Body of pancreas (tissue), 4 donors: ENCODE data around the gene KANK3. TPM values are rescaled to one million over a fixed set of nuclear protein-coding genes. Genes with fewer than 3 reads are reported as not detected.

Experiments
- ATAC-seq: fragments of 150-250 bp; one replicate; pipeline ENCODE4 v1.9.1; 2016
- DNase-seq, 4 donors: peaks; one replicate each; pipeline ENCODE4 v3.0.0-alpha.2; 2019
- H3K27ac ChIP-seq, 4 donors: fragments of 200-600 bp; sonication (generic); 1 replicate in 3 of 4; 2 replicates in 1 of 4; pipeline versions ENCODE4 v1.5.1 to v1.6.1; 2016 to 2019; ENCODE audit warnings: mild to moderate bottlenecking in 1 of 4, mixed read lengths in 1 of 4, moderate library complexity in 1 of 4
- H3K27me3 ChIP-seq, 2 donors: fragments of 200-600 bp; sonication (generic); one replicate each; pipeline ENCODE4 v1.6.0; 2016; ENCODE audit warnings: mild to moderate bottlenecking in 1 of 2
- H3K36me3 ChIP-seq, 2 donors: fragments of 200-600 bp; sonication (generic); replicated peaks in 1 of 2; 2 replicates each; pipeline ENCODE4 v1.5.1; 2016; ENCODE audit warnings: low read depth in 2 of 2; ENCODE audit not compliant: insufficient read depth in 1 of 2
- H3K4me1 ChIP-seq: fragments of 200-600 bp; sonication (generic); one replicate; pipeline ENCODE4 v1.6.0; 2016
- H3K4me3 ChIP-seq, 2 donors: fragments of 200-600 bp; sonication (generic); 1 replicate in 1 of 2; 2 replicates in 1 of 2; pipeline ENCODE4 v1.5.1; 2016 to 2019
- H3K9me3 ChIP-seq, 3 donors: fragments of 200-600 bp; sonication (generic); 1 replicate in 2 of 3; 2 replicates in 1 of 3; pipeline ENCODE4 v1.5.1; 2016
- POLR2A ChIP-seq, 3 donors: fragments of 450-650 bp; IDR thresholded peaks; one replicate each; pipeline ENCODE4 v1.6.1; 2016; ENCODE audit warnings: antibody characterized with exemption in 3 of 3, mild to moderate bottlenecking in 2 of 3
- WGBS, 2 donors: methylation state at CpG; one replicate each; pipeline ENCODE4 v1.1.5; 2017; 5-methylcytosine and 5-hydroxymethylcytosine counted together
- intact Hi-C: fragments of 100-400 bp; cut with DNase I; formaldehyde crosslinking; loops from one replicate; pipeline ENCODE4 v1.15.1; 2023
- total RNA-seq, 2 donors: library from RNA; depleted of rRNA; stranded (reverse); fragments of >200 nt; gene quantifications; one replicate each; pipeline ENCODE4 v1.1.0, GENCODE V29; 2016
- TF ChIP-seq, protein P1 (sequence below), 7 experiments: fragments of 450-650 bp in 4 of 7; fragments of 200-600 bp in 3 of 7; sonication (generic) in 3 of 7; IDR thresholded peaks; one replicate each; pipeline ENCODE4 v1.5.1; 2016 to 2019; ENCODE audit warnings: antibody characterized with exemption in 7 of 7

KANK3 gene
- total RNA-seq, 2 donors from 2014 or later, result 9.1 to 25.7 TPM

DNA sequence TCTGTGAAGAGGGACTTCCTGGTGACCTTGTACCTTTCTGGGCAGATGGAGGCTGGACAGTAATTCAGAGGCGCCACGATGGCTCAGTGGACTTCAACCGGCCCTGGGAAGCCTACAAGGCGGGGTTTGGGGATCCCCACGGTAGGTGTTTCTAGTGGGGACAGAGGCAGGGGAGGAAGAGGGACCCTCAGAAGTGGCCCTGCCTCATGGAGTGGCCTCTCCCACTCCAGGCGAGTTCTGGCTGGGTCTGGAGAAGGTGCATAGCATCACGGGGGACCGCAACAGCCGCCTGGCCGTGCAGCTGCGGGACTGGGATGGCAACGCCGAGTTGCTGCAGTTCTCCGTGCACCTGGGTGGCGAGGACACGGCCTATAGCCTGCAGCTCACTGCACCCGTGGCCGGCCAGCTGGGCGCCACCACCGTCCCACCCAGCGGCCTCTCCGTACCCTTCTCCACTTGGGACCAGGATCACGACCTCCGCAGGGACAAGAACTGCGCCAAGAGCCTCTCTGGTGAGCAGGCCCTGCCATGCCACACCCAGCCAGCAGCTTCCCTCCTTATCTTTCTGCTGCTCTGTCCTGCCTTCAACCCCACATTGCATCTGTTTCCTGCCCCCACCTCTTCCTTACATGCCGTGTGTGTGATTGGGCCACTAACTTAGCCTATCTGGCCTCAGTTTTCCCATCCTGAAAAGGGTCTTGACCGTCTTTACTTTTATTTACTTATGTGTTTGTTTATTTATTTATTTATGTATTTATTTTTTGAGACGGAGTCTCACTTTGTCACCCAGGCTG is 28.1 kb upstream of the KANK3 start:
- intact Hi-C loops, result no loop called here

DNA sequence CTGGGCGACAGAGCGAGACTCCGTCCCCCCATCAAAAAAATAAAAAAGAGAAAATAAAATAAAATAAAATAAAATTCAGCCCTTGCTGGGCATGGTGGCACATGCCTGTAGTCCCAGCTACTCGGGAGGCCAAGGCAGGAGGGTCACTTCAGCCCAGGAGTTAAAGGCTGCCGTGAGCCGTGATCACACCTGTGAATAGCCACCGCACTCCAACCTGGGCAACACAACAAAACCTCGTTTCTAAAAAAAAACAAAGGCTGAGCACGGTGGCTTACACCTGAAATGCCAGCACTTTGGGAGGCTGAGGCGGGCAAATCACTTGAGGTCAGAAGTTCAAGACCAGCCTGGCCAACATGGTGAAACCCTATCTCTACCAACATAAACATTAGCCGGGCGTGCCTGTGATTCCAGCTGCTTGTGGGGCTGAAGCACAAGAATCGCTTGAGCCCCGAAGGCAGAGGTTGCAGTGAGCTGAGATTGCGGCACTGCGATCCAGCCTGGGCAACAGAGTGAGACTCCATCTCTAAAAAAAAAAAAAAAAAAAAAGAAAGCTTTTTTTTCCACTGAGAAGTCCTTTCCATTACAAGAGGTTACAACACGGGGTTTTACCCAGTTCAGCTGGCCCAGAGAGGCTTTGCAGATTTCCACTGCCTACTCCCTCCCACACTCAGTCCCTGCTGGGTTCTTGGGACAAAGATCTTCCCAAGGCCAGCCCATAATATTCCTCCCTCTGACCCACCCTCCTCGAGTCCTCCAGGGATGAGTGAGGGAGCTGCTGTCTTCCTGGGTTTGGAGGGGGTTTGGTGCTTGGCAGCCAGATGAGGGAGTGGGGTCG is 27.3 kb upstream of the KANK3 start:
- no peak overlapping the region for H3K4me3 ChIP-seq
- intact Hi-C loops, result no loop called here
- peak overlapping the region; percentile 30 to 90 (median 59) for H3K27ac ChIP-seq
- ATAC-seq (no peak), DNase-seq (no peak)
- H3K27me3 ChIP-seq, result no peaks in the 10 kb centered on the region
- no peaks in the 10 kb centered on the region for H3K9me3 ChIP-seq
- TF ChIP-seq, protein P1, sequence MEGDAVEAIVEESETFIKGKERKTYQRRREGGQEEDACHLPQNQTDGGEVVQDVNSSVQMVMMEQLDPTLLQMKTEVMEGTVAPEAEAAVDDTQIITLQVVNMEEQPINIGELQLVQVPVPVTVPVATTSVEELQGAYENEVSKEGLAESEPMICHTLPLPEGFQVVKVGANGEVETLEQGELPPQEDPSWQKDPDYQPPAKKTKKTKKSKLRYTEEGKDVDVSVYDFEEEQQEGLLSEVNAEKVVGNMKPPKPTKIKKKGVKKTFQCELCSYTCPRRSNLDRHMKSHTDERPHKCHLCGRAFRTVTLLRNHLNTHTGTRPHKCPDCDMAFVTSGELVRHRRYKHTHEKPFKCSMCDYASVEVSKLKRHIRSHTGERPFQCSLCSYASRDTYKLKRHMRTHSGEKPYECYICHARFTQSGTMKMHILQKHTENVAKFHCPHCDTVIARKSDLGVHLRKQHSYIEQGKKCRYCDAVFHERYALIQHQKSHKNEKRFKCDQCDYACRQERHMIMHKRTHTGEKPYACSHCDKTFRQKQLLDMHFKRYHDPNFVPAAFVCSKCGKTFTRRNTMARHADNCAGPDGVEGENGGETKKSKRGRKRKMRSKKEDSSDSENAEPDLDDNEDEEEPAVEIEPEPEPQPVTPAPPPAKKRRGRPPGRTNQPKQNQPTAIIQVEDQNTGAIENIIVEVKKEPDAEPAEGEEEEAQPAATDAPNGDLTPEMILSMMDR (IDR thresholded peaks at IDR 0.05), result no peak
- peak in 1 of 3 donors; percentile 1 for TF ChIP-seq POLR2A (IDR thresholded peaks at IDR 0.05)
- H3K4me1 ChIP-seq, result peaks cover 92% of the 10 kb centered on the region
- no peaks in the 10 kb centered on the region for H3K36me3 ChIP-seq
- 57 to 64% methylated on average over 18 to 19 of the region's 19 CpGs for WGBS, 2 donors

More for the DNA sequence above, 28.1 kb upstream of the KANK3 start:
- Histone ChIP-seq H3K9me3 (no peaks in the 10 kb centered on the region), H3K36me3 (no peaks in the 10 kb centered on the region), H3K4me3 (no peak overlapping the region), H3K27ac (peak overlapping the region; percentile 30 to 90 (median 59)), H3K4me1 (peaks cover 84% of the 10 kb centered on the region), H3K27me3 (no peaks in the 10 kb centered on the region)
- DNase-seq (peak in 2 of 4 donors; percentile 47 to 51), ATAC-seq (no peak)
- 82 to 83% methylated on average over 14 to 28 of the region's 28 CpGs for WGBS, 2 donors
- TF ChIP-seq, protein P1 (IDR thresholded peaks at IDR 0.05), result no peak
- TF ChIP-seq POLR2A (IDR thresholded peaks at IDR 0.05), result no peak

DNA sequence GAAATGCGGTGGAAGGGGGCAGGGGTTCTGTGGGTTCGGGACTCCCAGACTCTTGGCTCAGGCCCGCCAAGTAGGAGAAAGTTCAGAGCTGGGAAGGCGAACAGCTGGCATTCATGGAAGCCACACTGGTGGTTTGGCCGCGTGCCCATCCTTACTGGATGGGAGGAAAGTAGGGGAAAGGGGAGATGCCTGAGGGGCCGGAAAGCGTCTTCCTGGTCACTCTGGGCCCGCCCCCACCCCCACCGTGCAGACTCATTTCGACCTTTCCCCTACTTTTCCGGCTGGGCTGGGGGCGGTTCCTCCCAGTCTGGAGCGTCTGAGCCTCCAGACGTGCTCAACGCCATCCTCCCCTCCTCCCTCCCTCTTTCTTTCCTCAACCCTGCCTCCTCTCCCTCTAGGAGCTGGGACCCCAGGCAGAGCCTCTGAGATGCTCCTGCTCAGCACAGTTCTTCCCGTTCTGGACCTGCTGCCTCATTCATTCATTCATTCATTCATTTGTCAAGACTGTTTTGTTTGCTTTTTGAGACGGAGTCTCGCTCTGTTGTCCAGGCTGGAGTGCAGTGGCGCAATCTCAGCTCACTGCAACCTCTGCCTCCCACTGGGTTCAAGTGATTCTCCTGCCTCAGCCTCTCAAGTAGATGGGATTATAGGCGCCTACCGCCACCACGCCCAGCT is 24.4 kb upstream of the KANK3 start:
- intact Hi-C loops, result no loop called here
- Histone ChIP-seq H3K36me3 (no peaks in the 10 kb centered on the region), H3K4me3 (no peak overlapping the region), H3K4me1 (peaks cover 87% of the 10 kb centered on the region), H3K27me3 (no peaks in the 10 kb centered on the region), H3K9me3 (no peaks in the 10 kb centered on the region), H3K27ac (peak overlapping the region; percentile 72 to 94 (median 92))
- ATAC-seq (peak; percentile 80), DNase-seq (peak; percentile 97 to 99 (median 98))
- peak; percentile 14 to 28 (median 19) for TF ChIP-seq POLR2A (IDR thresholded peaks at IDR 0.05)
- TF ChIP-seq, protein P1 (IDR thresholded peaks at IDR 0.05), result no peak
- WGBS, 2 donors, result 17 to 21% methylated on average over 19 to 23 of the region's 23 CpGs

DNA sequence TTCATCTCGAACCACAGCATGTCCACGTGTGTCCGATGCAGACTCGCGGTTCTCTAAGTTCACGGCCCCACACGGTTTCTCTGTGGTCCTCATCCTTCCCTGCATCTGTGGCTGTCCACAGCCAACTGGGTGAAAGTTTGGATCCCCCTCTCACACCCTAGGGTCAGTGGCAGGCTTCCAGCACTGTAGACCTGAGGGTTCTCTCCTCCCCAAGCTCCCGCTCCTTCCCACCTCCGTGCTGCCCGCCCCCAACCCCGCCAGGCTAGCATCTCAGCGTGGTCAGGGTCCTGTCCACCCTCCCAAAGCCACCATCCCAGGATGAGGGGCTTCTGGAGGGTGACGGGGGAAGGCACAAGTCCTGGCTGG is 23.9 kb upstream of the KANK3 start:
- ATAC-seq (peak; percentile 16), DNase-seq (peak in 3 of 4 donors; percentile 64 to 85 (median 85))
- Histone ChIP-seq H3K27ac (peak overlapping the region; percentile 72 to 94 (median 92)), H3K9me3 (no peaks in the 10 kb centered on the region), H3K4me1 (peaks cover 88% of the 10 kb centered on the region), H3K27me3 (no peaks in the 10 kb centered on the region), H3K4me3 (no peak overlapping the region), H3K36me3 (no peaks in the 10 kb centered on the region)
- TF ChIP-seq, protein P1 (IDR thresholded peaks at IDR 0.05), result no peak
- TF ChIP-seq POLR2A (IDR thresholded peaks at IDR 0.05), result no peak
- 29 to 39% methylated on average over 9 to 13 of the region's 13 CpGs for WGBS, 2 donors
- intact Hi-C loops, result no loop called here
